Bone marrow (tissue), 2 donors: ENCODE results near the gene FRMD3.

Source experiments
- DNase-seq, 2 donors: peaks; one replicate each; lab custom pipeline; 2025; lab: John Stamatoyannopoulos, UW

The FRMD3 gene

DNA sequence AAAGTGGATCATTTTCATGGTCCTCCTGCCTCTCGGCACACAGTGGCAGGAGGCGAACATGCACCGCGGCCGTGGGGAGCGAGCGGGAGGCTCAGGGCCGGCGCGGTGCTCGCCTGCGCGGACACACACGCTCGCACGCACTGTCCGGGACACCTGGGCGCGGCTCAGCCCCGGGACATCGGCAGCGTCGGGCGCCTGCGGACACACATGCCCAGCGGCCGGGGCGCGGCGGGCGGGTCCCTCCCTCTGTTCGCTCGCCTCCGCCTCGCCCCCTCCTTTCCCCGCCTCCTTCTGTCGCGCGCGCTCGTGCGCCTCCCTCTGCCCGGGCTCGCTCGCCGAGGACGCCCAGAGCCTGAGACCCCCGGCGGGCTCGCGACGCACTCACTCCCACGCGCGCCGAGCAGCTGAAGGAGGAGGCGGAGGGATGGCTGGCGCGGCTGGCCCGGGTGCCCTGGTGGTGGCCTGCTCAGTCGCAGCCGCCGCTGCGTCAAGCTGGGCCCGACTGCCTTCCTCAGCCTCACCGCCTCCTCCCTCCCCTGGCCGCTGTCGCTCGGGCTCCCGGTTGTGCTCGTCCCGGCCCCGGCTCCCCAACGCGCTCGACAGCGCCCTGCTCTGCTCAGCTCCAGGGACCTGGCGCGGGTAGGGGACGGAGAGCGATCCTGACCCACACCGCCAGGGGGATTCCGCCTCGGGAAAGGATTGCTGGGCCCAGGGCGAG is at the start of gene FRMD3:
Gene FRMD3 (minus strand): TSS at position 230 of the 718 bp plus-strand sequence. CDS start 170 bp downstream, at position 60.
- DNase-seq, result peak; percentile 59 to 68

DNA sequence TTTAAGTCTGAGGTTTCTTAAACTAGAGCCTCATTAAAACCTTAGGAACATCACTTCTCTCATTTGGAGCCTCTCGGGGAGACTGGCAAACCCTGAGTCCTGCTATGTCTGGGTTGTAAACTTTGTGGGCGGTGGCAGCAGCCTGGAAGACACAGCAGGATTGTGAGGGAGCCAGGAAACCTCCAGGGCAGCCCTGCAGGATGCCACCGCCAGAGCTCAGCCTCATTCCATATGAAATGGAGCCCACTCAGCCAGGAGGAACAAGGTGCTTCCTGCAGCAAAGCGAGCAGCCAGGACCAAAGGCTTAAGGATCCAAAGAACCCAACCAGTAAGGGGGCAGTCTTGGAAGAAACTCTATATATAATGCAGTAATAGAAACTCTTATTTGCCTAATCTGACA is 46.8 kb upstream of the FRMD3 start:
- DNase-seq, result no peak

DNA sequence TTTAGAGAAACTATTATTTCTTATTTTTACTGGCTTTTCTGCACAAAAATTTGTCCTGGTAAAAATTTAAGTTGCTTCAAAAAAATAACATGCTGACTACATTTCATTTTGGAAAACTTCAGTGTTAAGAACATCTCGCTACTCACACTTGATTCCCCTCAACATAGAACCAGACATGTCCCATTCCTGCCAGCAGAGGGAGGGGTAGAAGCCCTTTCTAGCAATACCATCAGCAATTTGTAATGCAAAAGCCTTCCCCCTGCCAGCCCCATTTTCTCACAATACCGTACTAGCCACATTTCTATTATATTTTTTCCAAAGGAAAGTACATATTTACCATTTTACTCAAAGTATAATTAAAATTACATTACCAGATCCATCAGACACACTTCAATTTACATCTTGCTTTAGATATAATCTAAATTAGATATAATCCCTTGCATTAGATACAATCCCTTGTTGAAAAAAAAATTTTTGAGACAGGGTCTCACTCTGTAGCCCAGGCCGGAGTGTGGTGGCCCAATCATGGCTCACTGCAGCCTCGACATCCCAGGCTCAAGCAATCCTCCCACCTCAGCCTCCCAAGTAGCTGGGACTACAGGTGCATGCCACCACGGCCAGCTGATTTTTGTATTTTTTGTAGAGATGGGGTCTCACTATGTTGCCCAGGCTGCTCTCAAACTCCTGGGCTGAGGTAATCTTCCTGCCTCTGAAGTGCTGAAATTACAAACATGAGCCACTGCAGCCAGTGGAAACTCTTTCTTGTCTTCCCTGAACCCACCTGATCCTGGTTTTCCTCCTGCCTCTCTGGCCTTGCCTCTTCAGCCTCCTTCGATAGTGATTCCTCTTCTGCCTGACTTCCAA is 45.2 kb upstream of the FRMD3 start:
- DNase-seq, result no peak

DNA sequence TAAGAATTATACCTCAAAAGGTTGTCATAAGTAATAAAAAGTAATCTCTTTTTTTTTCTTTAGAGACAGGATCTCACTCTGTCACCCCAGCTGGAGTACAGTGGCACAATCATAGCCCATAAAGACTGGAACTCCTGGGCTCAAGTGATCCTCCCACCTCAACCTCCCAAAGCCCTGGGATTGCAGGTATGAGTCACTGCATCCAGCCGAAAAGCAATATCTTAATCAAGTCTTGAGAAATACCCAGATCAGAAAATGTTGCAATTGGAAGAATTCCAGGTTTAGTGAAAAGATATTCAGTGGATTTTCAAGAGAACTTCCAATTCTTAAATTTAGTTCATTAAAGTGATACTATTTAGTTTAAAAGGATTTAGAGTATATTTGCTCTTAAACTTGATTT is 43.8 kb upstream of the FRMD3 start:
- DNase-seq, result no peak

DNA sequence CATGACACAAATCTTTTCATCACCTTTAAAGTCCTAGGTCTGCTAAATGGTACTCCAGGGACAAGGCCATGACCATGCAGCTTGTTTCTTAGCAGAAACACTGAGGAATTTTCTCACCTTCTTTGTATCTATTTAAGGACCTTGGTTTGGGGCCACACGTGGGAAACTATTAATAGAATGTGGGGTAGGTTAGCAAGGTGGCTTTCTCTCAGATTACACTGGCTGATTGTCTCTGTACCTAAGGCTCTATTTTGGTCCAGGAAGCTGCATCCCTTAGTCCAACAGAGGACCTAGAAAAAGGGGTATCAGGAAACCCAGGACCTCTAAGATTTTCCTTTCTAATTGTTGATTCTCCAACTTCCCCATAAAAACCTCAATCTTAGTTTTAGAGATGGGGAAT is 36.3 kb upstream of the FRMD3 start:
- DNase-seq, result no peak

DNA sequence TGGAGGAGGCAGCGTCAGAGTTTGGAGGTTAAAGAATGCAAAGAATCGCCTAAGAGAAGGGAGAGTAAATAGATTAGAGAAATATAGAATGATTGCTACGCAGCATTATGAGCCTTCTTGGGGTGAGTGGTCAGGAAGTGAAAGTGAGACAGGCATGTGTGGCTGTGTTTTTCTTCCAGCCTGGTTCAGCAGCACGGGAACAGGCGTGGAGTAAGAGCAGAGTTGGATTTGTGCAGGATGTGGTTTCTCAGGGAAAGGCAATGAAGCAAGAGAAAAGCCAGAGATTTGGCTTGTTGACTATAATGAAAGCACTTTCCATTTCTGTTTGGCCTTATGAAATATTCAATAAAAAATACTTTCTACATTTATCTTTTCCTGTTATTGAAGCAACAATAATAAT is 34.3 kb upstream of the FRMD3 start:
- DNase-seq, result no peak

DNA sequence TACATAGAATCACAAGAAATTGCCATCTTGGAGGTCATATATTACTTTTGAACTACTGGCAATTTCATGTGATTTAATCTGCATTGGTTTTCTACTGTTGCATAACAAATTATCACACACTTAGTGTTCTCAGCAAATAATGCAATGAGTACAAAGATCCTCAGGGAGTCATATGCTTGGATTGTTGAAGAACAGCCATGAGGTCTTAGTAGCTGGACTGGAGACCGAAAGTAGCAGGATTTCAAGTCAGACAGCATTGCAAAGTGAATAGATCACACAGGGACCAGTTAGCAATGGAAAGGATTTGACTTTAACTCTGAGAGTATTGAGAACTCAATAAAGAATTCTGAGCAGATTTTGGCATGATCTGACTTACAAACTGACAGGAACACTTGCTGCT is 32.2 kb upstream of the FRMD3 start:
- no peak for DNase-seq

DNA sequence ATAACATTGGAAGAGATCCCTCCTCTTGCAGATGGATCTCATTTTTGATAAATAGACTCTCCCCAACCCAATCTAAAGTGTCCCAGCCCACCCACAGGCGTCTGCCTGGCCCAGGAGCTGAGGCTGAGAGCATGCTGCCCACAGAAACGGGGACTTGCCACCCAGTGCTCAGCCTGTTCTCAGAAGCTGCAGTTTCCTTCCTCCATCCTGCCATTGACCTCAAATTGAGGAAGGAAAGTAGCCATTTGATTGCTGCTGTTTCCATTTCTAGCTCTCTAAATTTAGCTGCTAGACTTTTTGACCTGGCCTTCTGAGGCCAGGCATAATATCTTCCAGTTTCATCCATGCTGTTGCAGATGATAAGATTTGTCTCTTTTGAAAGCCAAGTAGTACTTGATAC is 31.1 kb upstream of the FRMD3 start:
- no peak for DNase-seq

DNA sequence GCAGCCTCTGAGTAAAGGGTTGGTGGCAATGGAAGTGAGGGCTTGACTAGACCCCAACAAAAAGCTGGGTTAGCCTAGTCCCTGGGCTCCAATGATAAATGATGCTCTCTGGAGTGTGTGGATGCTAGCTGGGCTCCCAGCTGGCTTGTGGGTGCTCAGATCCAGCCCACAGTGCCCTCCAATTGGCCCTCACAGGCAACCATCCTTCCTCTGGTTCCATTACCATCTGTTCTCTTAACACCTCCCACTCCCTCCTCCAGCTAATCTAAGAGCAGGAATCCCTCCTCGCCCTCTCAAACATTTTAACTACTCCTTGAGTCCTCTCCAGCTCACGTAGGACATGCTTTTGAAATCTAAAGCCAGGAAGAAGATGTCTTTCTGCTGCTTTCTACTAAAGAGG is 25.2 kb upstream of the FRMD3 start:
- no peak for DNase-seq

DNA sequence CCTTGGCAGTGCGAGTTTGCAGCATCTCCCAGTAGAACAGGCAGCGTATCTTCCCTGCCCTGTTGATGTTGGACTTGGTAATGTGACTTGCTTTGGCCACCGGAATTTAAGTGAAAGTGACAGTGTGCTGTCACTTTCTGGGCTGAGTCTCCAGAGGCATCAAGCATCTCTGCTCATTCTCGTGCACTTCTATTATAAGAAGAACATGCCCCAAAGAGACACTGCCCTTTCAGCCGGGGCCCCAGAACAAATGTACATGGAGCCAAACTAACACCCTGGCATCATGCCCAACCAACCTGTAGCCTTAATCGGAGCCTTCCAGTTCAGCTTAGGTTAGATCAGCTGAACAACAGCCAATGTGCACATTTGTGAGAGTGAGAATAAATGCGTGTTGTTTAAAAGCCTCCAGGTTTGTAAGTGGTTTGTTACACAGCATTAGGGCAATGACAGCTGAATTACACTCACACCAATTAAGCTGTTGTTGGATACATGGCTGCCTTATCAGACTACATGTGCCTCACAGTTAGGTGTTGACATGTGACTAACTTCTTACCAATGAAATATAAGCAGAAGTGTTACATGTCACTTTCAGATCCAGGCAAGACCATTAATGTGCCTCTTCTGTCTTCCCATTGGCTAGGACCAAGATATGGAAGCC is 22.1 kb upstream of the FRMD3 start:
- DNase-seq, result no peak

DNA sequence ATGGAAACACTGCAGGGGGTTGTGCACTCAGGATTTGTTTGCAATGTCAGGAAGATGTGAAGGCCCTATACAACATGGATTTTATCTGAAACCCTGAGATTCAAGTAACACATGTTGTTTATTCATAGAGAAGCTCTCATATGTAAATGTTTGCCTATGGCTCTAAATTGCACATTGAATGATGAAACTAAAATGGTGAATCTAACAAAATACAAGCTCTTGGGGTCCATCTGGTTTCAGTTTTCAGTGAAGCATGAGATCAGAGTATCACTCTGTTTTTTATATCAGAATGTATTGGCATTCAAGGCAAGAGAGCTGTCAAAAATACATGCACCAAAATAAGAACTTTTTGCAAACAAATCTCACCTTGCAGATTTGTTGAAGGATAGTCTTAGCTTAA is 19.6 kb upstream of the FRMD3 start:
- DNase-seq, result no peak

DNA sequence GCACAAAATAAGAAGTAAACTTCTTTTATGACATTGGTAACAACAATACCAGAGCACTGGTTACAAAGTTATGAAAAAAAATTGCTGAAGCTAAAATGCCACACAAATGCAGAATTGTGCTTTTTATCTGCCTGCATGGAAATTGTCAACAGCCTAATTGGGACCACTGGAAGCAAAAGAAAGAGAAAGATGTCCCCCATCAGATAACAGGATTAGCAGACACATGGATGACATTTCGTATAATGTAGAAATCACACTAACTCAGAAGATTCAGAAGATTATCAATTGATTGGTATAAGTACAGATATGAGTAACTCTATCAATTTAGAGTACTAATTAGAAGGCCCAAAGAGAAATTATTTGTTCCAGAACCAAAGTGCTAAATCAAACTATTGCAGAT is 19.1 kb upstream of the FRMD3 start:
- no peak for DNase-seq

DNA sequence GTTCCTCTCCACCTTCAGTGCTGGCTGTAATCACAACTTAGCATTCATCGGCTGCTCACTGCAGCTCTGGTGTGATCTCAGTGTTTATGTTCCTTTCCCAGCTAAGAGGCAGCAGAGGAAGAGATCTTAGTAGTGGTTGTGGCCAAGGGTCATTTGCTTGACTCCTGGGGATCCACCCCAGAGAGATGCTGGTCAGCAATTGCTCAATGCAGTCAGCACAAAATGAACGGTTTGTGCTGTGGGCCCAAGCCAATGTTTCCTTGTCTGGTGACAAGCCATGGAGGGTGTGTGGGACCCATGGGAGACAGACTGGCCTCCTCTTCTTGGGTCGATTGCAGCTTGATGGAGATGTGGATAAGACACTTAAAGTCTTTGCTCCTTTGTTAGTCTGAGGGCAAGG is 16.1 kb upstream of the FRMD3 start:
- DNase-seq, result no peak

DNA sequence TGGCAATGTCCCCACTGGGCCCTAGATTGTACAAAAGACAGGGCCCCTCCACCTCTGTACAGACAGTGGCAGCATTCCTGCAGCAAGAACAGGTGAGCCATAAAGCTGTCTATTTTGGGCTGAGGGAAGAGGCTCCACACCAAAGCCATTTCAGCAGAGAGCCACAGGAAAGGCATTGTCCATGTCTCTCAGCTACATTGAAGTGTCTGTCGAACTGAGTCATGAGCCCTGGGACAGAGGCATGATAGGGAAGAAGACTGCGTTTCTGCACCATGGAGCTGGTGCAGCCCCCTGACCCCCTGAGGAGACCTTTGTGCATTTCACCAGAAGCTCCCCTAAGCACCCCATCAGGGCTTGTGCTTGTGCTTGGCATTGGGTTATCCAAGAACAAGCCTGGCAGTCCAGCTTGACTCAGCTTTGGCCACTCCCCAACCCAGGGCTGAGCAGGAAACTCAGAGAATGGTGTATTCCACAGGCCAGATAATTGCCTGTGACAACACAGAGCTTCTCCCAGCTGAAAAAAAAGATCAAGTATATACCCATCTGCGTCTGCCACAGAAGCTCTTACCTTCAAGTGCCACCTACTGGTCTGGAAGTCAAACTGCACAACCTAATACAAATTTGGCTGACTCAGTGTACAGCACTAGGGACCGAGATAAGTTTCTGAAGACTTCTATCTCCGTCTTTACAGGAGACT is 5.9 kb upstream of the FRMD3 start:
- peak in 1 of 2 donors; percentile 19 for DNase-seq

DNA sequence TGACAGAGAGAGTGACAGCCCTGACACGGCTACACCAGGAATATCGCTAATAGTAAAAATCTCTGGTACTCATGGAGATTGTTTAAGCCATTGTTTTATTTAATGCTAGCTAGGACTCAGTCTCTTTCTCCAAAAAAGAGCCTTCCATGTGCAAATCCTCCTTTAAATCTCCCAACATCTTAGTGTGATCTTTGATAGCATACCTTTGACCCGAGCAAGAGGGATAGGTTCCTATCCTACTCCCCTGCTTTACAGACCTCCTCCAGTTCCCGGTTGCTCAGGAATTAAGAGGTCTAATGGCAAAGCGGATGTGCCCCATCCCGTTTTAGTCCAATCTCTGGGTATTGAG is 663 bp upstream of the FRMD3 start:
- DNase-seq, result no peak

DNA sequence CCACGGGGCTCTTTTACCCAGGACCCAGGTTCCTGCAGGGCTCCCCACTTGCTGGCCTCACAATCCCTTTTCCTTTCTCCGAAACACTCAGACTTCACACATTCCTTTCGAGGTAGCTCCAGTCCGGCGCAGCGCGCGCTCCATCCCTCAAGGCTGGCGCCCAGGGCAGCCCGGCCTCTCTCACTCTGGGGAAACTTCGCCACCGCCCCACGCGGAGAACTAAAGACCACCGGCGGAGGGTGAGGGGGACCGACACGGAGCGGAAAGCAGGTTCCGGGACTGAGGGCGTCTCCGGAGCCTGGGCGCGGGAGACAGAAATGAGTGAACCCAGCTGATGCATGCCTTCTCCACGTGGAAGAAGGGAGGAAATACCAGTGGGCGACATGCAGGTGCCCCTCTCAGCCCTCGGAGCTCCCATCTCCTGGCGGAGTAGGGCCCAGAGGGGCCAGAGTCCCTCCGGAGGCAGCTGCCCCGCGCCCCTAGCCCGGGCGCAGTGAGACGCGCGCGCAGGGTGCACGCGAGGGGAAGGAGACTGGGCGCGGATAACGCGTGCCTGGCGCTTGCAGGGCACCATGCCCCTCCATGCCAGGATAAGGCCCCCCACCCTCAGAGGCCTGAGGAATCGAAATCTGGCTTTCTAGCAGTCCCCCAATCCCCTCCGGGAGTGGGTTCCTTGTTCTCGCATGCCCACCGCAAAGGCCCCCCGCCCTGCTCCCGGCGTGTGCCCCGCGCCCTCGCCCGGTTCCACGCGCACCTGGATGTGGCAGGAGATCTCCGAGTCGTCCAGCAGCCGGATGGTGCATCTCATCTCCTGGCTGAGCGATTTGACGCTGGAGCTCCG is 650 bp downstream of the FRMD3 start:
- no peak for DNase-seq

DNA sequence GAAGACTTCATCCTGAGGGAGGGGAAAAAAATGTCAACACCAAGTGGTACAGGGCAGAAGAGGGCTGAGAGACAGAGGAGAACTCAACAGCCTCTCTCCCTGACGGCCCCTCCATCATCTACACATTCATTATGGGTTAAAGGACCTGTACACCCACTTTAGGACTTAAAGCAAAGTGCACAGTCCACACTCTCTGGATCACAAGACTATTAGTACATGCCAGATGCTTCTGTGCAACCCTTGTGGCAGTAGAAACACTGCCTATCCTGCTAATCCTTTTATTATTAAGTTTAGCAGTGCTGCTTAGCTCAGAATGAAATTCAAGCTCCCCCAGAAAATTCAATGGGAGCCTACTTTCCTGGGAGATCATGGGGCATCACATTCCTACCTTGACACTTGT is 1.9 kb downstream of the FRMD3 start:
- DNase-seq, result no peak

DNA sequence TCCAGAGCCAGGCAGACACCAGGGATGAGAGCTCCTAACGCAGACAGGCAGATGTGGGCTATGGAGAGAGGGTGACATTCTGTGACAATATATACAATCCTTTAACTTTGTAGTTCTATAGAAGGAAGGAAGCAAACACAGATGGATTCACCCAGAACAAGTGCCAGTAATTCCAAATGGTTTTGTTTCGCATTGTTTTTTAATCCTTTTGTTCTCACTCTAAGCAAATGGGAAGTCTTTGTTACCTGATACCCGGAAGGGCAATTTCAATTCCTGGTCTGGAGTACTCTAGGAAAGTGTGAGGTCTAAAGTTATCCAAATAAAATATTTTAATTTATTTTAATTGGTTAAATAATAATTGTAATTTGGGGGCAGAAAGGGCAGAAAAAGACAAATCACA is 2.5 kb downstream of the FRMD3 start:
- DNase-seq, result no peak

DNA sequence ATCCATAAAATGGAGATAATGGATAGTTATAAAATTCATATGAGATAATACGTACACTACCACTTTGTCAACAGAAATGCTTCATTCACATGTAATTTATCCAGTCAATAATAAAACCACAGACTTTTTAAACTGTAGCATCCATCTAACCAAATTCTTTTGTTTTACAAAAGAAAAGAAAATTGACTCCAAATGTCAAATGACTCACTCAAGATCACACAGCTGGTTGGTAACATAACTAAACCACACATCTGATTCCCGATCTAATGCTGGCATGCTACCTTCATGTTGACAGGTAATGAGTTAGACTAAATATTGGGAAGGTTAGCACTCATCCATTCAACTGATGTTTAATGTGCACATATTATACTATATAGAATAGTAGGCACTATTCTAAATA is 4.9 kb downstream of the FRMD3 start:
- DNase-seq, result no peak

DNA sequence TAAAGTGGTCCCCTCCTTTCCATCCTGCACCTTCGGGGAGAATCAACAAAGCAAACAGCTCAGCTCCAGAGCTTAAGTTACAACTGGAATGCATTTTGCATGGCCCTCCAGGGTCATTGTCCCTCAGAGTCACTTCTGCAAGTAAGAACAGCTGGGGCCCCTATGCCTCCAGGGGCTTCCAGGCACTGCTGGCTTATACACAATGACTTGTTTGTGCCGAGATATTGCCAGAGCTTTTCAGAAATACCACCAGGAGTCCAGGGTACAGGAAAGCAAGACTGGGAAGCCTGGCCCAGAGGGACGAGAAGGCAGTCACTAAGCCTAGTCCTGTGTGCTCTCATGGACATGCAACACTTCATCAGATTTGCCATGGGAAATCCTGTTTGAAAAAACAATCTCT is 11.3 kb downstream of the FRMD3 start:
- no peak for DNase-seq

DNA sequence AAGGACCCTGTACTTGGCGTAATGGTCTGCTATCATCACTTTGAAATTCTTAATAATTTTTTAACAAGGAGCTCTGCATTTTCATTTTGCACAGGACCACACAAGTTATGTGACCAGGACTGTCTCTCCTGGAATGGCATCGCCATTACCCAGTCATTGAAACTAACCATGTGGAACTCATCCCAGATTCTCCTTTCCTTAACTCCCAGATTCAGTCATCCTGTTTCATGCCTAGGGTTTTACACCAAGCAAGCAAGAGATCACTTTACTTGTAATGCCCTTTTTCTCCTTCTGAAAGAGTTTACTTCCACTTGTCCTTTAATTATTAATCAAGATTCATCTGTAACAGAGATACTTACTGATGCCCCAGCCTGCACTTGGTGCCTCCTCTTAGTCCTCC is 12.0 kb downstream of the FRMD3 start:
- no peak for DNase-seq

DNA sequence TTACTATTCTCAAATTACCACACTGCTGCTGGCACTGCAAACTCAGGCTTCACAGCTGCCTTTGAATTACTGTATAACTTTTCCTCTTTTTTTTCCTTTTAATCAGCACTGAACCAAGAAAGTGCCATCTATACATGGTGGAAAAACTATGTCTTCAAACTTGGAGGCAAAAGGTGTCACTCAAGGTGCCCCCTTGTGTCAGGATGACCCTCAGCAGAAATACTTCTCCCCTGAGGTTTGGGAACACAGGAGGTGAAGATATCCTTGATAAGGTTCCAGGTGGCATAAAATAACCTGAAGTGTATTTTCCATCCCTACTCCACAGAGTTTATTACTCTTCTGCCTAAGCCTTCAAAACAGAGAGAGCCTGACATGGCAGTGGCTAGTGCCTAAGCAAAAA is 14.5 kb downstream of the FRMD3 start:
- no peak for DNase-seq
